ENCODE measurements around the gene BAZ1B.

- TF ChIP-seq, protein P1, sequence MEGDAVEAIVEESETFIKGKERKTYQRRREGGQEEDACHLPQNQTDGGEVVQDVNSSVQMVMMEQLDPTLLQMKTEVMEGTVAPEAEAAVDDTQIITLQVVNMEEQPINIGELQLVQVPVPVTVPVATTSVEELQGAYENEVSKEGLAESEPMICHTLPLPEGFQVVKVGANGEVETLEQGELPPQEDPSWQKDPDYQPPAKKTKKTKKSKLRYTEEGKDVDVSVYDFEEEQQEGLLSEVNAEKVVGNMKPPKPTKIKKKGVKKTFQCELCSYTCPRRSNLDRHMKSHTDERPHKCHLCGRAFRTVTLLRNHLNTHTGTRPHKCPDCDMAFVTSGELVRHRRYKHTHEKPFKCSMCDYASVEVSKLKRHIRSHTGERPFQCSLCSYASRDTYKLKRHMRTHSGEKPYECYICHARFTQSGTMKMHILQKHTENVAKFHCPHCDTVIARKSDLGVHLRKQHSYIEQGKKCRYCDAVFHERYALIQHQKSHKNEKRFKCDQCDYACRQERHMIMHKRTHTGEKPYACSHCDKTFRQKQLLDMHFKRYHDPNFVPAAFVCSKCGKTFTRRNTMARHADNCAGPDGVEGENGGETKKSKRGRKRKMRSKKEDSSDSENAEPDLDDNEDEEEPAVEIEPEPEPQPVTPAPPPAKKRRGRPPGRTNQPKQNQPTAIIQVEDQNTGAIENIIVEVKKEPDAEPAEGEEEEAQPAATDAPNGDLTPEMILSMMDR (IDR thresholded peaks at IDR 0.05), result no peak
- no peak for TF ChIP-seq POLR2AphosphoS5 (IDR thresholded peaks at IDR 0.05; ENCODE audit: low read depth, low read length)
- TF ChIP-seq, protein P2, sequence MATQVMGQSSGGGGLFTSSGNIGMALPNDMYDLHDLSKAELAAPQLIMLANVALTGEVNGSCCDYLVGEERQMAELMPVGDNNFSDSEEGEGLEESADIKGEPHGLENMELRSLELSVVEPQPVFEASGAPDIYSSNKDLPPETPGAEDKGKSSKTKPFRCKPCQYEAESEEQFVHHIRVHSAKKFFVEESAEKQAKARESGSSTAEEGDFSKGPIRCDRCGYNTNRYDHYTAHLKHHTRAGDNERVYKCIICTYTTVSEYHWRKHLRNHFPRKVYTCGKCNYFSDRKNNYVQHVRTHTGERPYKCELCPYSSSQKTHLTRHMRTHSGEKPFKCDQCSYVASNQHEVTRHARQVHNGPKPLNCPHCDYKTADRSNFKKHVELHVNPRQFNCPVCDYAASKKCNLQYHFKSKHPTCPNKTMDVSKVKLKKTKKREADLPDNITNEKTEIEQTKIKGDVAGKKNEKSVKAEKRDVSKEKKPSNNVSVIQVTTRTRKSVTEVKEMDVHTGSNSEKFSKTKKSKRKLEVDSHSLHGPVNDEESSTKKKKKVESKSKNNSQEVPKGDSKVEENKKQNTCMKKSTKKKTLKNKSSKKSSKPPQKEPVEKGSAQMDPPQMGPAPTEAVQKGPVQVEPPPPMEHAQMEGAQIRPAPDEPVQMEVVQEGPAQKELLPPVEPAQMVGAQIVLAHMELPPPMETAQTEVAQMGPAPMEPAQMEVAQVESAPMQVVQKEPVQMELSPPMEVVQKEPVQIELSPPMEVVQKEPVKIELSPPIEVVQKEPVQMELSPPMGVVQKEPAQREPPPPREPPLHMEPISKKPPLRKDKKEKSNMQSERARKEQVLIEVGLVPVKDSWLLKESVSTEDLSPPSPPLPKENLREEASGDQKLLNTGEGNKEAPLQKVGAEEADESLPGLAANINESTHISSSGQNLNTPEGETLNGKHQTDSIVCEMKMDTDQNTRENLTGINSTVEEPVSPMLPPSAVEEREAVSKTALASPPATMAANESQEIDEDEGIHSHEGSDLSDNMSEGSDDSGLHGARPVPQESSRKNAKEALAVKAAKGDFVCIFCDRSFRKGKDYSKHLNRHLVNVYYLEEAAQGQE (IDR thresholded peaks at IDR 0.05; ENCODE audit: insufficient read depth in 1 of 2, low read depth in 2 of 2, low read length in 1 of 2), result no peak
Observed at GRCh38 chr7:73536479-73536878, 14.4 kb upstream of the BAZ1B start.
